ENCODE data around the gene MYH6. TPM values are rescaled to one million over a fixed set of nuclear protein-coding genes. Genes with fewer than 3 reads are reported as not detected.

The MYH6 gene
- total RNA-seq, 4 donors from 2014 or later, result not detected

GRCh38 chr14:23379366-23380196 lies 28.5 kb downstream of the MYH6 start:
- Histone ChIP-seq H3K4me1 (peaks cover 0 to 14% (median 0%) of the 10 kb centered on the region in 3 donors), H3K4me3 (no peak overlapping the region), H3K9me3 (no peaks in the 10 kb centered on the region), H3K36me3 (no peaks in the 10 kb centered on the region), H3K27me3 (peaks cover 0 to 32% (median 0%) of the 10 kb centered on the region in 4 donors), H3K27ac (no peak overlapping the region)
- TF ChIP-seq POLR2A (IDR thresholded peaks at IDR 0.05), result no peak
- peak; percentile 86 to 98 (median 94) for TF ChIP-seq CTCF (IDR thresholded peaks at IDR 0.05)
- intact Hi-C loops (cut with DNase I), result loop anchor here (2.0 to 10.0 kb wide), 2 partner anchors 53 to 115 kb away; no protein-coding TSS in a partner anchor
- no peak for DNase-seq
- 27 to 73% methylated on average over 2 to 3 of the region's 12 CpGs for WGBS, 2 donors

GRCh38 chr14:23378612-23379220 lies 29.4 kb downstream of the MYH6 start:
- intact Hi-C loops (cut with DNase I), result loop anchor here (10.0 kb wide), 1 partner anchor 114 kb away; no protein-coding TSS in a partner anchor
- WGBS, 2 donors, result 72 to 79% methylated on average over 6 to 11 of the region's 11 CpGs
- Histone ChIP-seq H3K27me3 (peaks cover 0 to 32% (median 0%) of the 10 kb centered on the region in 4 donors), H3K27ac (no peak overlapping the region), H3K4me3 (no peak overlapping the region), H3K9me3 (no peaks in the 10 kb centered on the region), H3K36me3 (no peaks in the 10 kb centered on the region), H3K4me1 (peaks cover 0 to 14% (median 0%) of the 10 kb centered on the region in 3 donors)
- TF ChIP-seq POLR2A (IDR thresholded peaks at IDR 0.05) (no peak), CTCF (IDR thresholded peaks at IDR 0.05) (no peak)
- DNase-seq, result no peak

GRCh38 chr14:23377573-23378563 lies 30.2 kb downstream of the MYH6 start:
- DNase-seq, result no peak
- WGBS, 2 donors, result 87 to 88% methylated on average over 9 to 12 of the region's 14 CpGs
- TF ChIP-seq POLR2A (IDR thresholded peaks at IDR 0.05) (no peak), CTCF (IDR thresholded peaks at IDR 0.05) (no peak)
- Histone ChIP-seq H3K27ac (no peak overlapping the region), H3K36me3 (no peaks in the 10 kb centered on the region), H3K4me1 (peaks cover 0 to 14% (median 0%) of the 10 kb centered on the region in 3 donors), H3K4me3 (no peak overlapping the region), H3K27me3 (peaks cover 0 to 31% (median 0%) of the 10 kb centered on the region in 4 donors), H3K9me3 (no peaks in the 10 kb centered on the region)
- intact Hi-C loops (cut with DNase I), result loop anchor here (10.0 kb wide), 1 partner anchor 113 kb away; no protein-coding TSS in a partner anchor

GRCh38 chr14:23377198-23377550 lies 30.9 kb downstream of the MYH6 start:
- DNase-seq, result no peak
- Histone ChIP-seq H3K4me3 (no peak overlapping the region), H3K36me3 (no peaks in the 10 kb centered on the region), H3K4me1 (peaks cover 0 to 14% (median 0%) of the 10 kb centered on the region in 3 donors), H3K9me3 (no peaks in the 10 kb centered on the region), H3K27me3 (peaks cover 0 to 24% (median 0%) of the 10 kb centered on the region in 4 donors), H3K27ac (no peak overlapping the region)
- intact Hi-C loops (cut with DNase I), result loop anchor here (10.0 kb wide), 1 partner anchor 112 kb away; no protein-coding TSS in a partner anchor
- TF ChIP-seq CTCF (IDR thresholded peaks at IDR 0.05) (no peak), POLR2A (IDR thresholded peaks at IDR 0.05) (no peak)
- 68 to 70% methylated on average over 4 to 5 of the region's 11 CpGs for WGBS, 2 donors

Data from esophagus squamous epithelium (tissue), 5 donors.